ENCODE measurements around the gene ASB1. TPM values are rescaled to one million over a fixed set of nuclear protein-coding genes. Genes with fewer than 3 reads are reported as not detected.

The ASB1 gene, protein sequence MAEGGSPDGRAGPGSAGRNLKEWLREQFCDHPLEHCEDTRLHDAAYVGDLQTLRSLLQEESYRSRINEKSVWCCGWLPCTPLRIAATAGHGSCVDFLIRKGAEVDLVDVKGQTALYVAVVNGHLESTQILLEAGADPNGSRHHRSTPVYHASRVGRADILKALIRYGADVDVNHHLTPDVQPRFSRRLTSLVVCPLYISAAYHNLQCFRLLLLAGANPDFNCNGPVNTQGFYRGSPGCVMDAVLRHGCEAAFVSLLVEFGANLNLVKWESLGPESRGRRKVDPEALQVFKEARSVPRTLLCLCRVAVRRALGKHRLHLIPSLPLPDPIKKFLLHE
- 10 to 100 TPM; 31.7 to 33.4 TPM for total RNA-seq

- H3K27me3 Mint-ChIP-seq, result no peaks in the 10 kb centered on the region
- peaks cover 35% of the 10 kb centered on the region for H3K4me1 Mint-ChIP-seq
- H3K9me3 Mint-ChIP-seq (ENCODE audit: low read depth), result peaks cover 8% of the 10 kb centered on the region
- H3K36me3 Mint-ChIP-seq (ENCODE audit: low read depth), result peaks cover 26% of the 10 kb centered on the region
- CTCF ChIA-PET, result interaction anchor here (1.4 kb wide), 1 partner anchor 87 kb away, joined by 5 read pairs; no protein-coding TSS in a partner anchor
- peak within 1 kb of the TSS; percentile 91 for H3K4me3 Mint-ChIP-seq
- peak; percentile 84 for DNase-seq
- peak within 1 kb of the TSS; percentile 96 for H3K27ac Mint-ChIP-seq
- POLR2A ChIA-PET, result interaction anchor here (0.8 kb wide), 1 partner anchor 13 kb away, joined by 3 read pairs; no protein-coding TSS in a partner anchor
- ATAC-seq, result peak; percentile 81
- intact Hi-C loops (cut with DNase I, micrococcal nuclease), result loop anchor here (1.0 to 5.0 kb wide), 11 partner anchors 12 to 1600 kb away; partner anchors contain the start of genes PER2 (in 2 of the 2), TRAF3IP1 (in 2 of the 2), ILKAP (in 1 of the 2) and NDUFA10 (in 1 of the 2)
Measured at GRCh38 chr2:238426568-238427434, at the start of gene ASB1. ASB1 (plus strand) TSS chr2:238426927; CDS start chr2:238427071, 144 bp downstream.

DNA sequence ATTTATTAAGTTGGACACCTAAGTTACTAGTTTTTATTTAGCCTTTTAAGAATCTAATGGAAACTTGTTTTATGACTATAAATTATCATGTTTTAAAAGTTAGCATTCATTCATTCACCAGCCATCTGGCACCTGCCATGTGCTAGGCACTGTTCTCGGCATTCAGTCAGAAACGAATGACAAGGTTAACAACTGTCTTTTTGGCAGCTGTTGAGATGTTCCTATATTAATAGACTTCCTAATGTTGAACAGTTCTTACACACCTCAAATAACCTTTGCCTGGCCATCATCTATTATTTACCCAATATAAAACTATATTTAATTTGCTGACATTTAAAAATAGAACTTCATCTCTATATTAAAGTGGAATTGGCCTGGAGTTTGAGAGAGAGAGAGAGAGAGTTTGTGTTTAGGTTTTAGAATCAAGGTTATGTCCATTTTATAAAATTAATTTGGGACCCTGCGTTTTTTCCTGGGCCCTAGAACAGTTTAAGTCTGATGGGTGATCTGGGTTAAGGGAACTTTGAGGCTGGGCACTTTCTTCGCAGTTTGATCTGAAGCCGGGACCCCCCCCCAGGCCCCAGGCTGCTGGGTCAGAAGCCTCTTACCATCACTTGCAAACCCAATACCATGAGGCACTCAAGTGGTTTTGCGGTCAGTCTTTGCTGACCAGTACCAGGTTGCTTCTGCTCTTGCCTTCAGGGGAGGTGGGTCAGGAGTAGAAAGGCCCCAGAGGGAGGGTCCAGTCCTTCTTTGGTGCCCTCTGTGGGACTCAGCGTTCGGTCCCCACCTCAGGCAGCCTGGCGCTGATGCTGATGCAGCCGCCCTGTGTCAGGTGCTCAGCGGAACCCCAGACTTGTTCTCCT is 48.3 kb upstream of the ASB1 start:
- H3K9me3 Mint-ChIP-seq (ENCODE audit: low read depth), result no peaks in the 10 kb centered on the region
- POLR2A ChIA-PET, result no interaction called here
- DNase-seq (no peak), ATAC-seq (no peak)
- peaks cover 6% of the 10 kb centered on the region for H3K36me3 Mint-ChIP-seq (ENCODE audit: low read depth)
- H3K4me1 Mint-ChIP-seq, result peaks cover 28% of the 10 kb centered on the region
- intact Hi-C loops (cut with DNase I, micrococcal nuclease), result loop anchor here in 1 of 2 experiments (10.0 kb wide), 1 partner anchor 236 kb away; no protein-coding TSS in a partner anchor
- H3K27ac Mint-ChIP-seq, result no peak overlapping the region
- no peak overlapping the region for H3K4me3 Mint-ChIP-seq
- CTCF ChIA-PET, result interaction anchor here (0.7 kb wide), 1 partner anchor 8 kb away, joined by 3 read pairs; no protein-coding TSS in a partner anchor
- H3K27me3 Mint-ChIP-seq, result no peaks in the 10 kb centered on the region

DNA sequence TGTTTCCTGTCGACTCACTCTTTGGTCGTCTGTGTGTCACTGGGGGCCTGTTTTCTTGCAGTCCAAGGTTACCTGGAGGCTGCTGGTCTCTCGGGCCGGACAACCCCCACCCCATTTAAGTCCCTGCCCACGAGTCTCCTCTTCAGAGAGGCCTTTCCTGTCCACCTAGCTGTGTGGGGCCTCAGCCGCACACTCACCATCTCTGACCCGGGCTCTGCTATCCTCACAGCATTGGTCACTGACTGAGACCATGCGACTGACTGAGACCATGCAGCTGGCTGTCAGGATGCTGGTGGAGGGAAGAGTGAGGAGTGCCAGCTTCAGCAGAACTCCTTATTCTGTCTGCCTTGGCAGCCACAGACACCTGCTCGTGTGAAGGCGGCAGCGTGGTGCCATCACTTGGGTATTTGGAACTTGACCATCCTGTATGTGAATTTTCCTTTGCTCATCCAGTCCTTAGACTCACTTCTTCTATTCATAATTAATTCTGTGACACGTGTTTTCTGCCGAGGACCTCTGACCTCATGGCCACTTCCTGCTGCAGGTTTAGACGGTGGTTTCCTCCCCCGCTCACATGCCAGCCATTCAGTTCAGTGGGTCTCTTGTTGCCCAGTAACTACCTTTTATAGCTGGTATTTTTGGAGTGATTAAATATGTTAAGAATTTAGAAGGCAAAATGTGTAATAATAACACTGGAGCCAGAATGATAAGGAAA is 47.5 kb upstream of the ASB1 start:
- peak; percentile 70 for ATAC-seq
- CTCF ChIA-PET, result interaction anchor here (0.6 to 1.7 kb wide), 2 partner anchors 9 to 1944 kb away, joined by 3 to 7 read pairs; no protein-coding TSS in a partner anchor
- DNase-seq, result peak; percentile 56
- Mint-ChIP-seq H3K27ac (peak overlapping the region; percentile 45), H3K9me3 (ENCODE audit: low read depth) (no peaks in the 10 kb centered on the region), H3K4me3 (no peak overlapping the region), H3K4me1 (peaks cover 28% of the 10 kb centered on the region), H3K27me3 (no peaks in the 10 kb centered on the region), H3K36me3 (ENCODE audit: low read depth) (peaks cover 6% of the 10 kb centered on the region)
- POLR2A ChIA-PET, result no interaction called here
- intact Hi-C loops (cut with DNase I, micrococcal nuclease), result loop anchor here in 1 of 2 experiments (10.0 kb wide), 1 partner anchor 236 kb away; no protein-coding TSS in a partner anchor

DNA sequence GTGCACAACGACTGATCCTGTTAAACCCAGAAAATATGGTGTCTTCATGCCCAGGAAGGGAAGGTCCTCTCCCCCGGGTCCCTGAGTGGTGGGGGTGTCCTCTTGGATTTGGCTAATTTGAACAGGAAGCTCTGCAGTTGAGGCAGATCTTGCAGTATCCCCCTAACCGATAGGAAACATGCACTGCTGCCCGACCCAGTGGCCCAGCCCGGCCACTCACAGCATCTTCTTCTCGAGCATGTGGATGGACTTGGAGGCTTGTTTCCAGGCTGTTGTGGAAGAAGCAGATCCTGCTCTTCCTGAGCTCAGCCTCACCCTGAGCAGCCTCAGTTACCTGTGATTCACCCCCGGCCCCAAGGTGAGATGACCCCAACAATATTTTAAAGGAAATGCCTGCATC is 46.4 kb upstream of the ASB1 start:
- intact Hi-C loops (cut with DNase I, micrococcal nuclease), result no loop called here
- POLR2A ChIA-PET, result no interaction called here
- Mint-ChIP-seq H3K4me3 (no peak overlapping the region), H3K4me1 (peaks cover 28% of the 10 kb centered on the region), H3K9me3 (ENCODE audit: low read depth) (no peaks in the 10 kb centered on the region), H3K27ac (no peak overlapping the region), H3K27me3 (no peaks in the 10 kb centered on the region), H3K36me3 (ENCODE audit: low read depth) (peaks cover 6% of the 10 kb centered on the region)
- DNase-seq (no peak), ATAC-seq (no peak)
- CTCF ChIA-PET, result interaction anchor here (1.7 kb wide), 1 partner anchor 10 kb away, joined by 7 read pairs; no protein-coding TSS in a partner anchor

- Mint-ChIP-seq H3K27me3 (no peaks in the 10 kb centered on the region), H3K36me3 (ENCODE audit: low read depth) (peaks cover 6% of the 10 kb centered on the region), H3K4me1 (peaks cover 28% of the 10 kb centered on the region), H3K9me3 (ENCODE audit: low read depth) (no peaks in the 10 kb centered on the region), H3K4me3 (no peak overlapping the region), H3K27ac (no peak overlapping the region)
- ChIA-PET POLR2A (no interaction called here), CTCF (interaction anchor here (1.7 kb wide), 1 partner anchor 10 kb away, joined by 7 read pairs; no protein-coding TSS in a partner anchor)
- ATAC-seq, result no peak
- DNase-seq, result no peak
- intact Hi-C loops (cut with DNase I, micrococcal nuclease), result no loop called here
Measured at GRCh38 chr2:238380785-238381184, 45.9 kb upstream of the ASB1 start.

DNA sequence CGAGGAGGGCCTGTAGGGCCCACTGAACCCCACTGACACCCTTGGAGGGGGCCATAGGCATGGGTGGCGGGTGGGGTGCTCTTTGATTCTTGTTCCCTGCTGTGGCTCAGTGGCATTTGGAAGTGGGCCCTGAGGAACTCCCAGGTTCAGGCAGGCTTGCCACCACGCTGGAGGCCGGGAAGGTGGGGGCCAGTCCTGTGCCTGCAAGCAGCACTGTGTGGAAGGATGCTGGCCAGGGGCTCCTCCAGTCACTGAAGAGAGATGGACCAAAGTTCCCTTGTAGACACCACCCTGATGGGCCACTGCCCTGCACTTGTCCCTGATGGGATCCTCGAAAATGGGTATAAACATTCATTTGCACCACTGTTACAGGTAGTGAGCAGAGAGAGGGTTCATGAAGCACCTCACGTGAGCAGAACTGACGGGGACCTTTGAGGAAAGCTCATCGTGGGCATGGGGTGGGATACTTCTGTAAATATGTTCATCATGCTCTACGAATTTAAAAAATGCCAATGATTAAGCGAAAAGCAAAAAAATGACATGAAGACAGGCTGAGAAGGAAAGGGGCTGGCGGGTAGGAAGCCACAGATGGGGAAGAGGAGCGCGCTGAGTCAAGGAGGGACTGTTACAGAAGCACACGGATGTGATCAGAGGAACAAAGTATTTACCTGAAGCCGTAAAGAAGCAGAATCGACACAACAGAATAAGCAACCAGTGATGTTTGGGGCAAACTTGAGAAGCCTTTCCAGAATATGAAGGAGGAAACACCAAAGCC is 45.2 kb upstream of the ASB1 start:
- DNase-seq (no peak), ATAC-seq (no peak)
- H3K9me3 Mint-ChIP-seq (ENCODE audit: low read depth), result no peaks in the 10 kb centered on the region
- intact Hi-C loops (cut with DNase I, micrococcal nuclease), result no loop called here
- ChIA-PET CTCF (interaction anchor here (1.1 kb wide), 1 partner anchor 10 kb away, joined by 4 read pairs; no protein-coding TSS in a partner anchor), POLR2A (no interaction called here)
- H3K4me1 Mint-ChIP-seq, result peaks cover 28% of the 10 kb centered on the region
- no peak overlapping the region for H3K4me3 Mint-ChIP-seq
- H3K27ac Mint-ChIP-seq, result peak overlapping the region; percentile 52
- H3K36me3 Mint-ChIP-seq (ENCODE audit: low read depth), result peaks cover 6% of the 10 kb centered on the region
- H3K27me3 Mint-ChIP-seq, result no peaks in the 10 kb centered on the region

- Mint-ChIP-seq H3K36me3 (ENCODE audit: low read depth) (peaks cover 6% of the 10 kb centered on the region), H3K9me3 (ENCODE audit: low read depth) (no peaks in the 10 kb centered on the region), H3K4me1 (peaks cover 23% of the 10 kb centered on the region), H3K4me3 (no peak overlapping the region), H3K27me3 (no peaks in the 10 kb centered on the region), H3K27ac (no peak overlapping the region)
- ATAC-seq (no peak), DNase-seq (no peak)
- ChIA-PET CTCF (interaction anchor here (1.1 kb wide), 1 partner anchor 11 kb away, joined by 4 read pairs; no protein-coding TSS in a partner anchor), POLR2A (no interaction called here)
- intact Hi-C loops (cut with DNase I, micrococcal nuclease), result no loop called here
Measured at GRCh38 chr2:238382381-238382781, 44.3 kb upstream of the ASB1 start.

DNA sequence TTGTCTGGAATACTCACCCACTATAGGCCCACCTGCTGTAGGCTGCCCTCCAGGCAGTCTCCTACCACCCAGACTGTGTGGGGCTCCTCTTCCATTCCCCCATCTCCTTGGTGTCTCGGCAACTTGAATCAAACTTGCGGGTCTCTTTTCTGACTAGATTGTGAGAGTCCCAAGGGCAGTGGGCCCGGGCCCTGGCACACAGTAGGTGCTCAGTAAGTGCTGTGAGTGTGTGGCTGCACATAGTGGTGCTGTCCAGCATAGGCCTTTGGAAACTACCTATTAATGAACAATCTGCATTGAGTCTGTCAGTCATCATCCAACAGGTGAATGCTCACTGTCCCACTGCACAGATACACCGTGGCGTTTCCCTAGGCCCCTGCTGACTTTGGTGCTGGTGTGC is 43.6 kb upstream of the ASB1 start:
- Mint-ChIP-seq H3K27ac (no peak overlapping the region), H3K4me3 (no peak overlapping the region), H3K27me3 (no peaks in the 10 kb centered on the region), H3K9me3 (ENCODE audit: low read depth) (no peaks in the 10 kb centered on the region), H3K4me1 (peaks cover 20% of the 10 kb centered on the region), H3K36me3 (ENCODE audit: low read depth) (peaks cover 6% of the 10 kb centered on the region)
- ATAC-seq (no peak), DNase-seq (no peak)
- intact Hi-C loops (cut with DNase I, micrococcal nuclease), result no loop called here
- POLR2A ChIA-PET, result no interaction called here
- CTCF ChIA-PET, result interaction anchor here (1.5 kb wide), 1 partner anchor 12 kb away, joined by 4 read pairs; no protein-coding TSS in a partner anchor

DNA sequence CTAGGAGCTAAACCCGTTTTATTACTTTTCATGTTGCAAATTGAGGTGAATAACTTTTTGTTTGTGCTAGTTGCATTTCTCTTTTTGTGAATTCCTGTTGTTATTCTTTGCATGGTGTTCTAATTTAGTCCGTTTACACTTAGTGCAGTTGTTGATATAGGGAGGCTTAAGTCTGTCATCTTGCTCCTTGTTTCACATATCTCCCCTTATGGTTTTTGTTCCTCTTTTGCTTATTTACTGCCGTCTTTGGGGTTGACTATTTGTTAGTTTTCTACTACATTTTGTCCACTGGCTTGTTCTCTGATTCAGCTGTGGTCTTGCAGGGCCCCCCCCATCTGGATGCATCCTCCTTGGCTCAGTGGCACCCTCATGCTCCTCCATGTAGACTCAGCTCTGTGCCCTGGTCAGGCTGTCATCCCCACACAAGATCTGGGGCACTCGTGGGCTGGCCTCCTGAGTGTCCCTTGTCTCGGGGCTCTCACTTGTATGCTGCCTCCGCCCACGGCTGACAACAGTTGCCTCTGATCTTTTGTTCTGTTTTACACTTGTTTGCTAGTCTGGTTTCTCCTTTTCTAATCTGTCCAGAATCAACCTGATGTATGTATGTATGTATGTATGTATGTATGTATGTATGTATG is 42.9 kb upstream of the ASB1 start:
- DNase-seq (no peak), ATAC-seq (no peak)
- Mint-ChIP-seq H3K4me3 (no peak overlapping the region), H3K36me3 (ENCODE audit: low read depth) (peaks cover 6% of the 10 kb centered on the region), H3K9me3 (ENCODE audit: low read depth) (no peaks in the 10 kb centered on the region), H3K4me1 (peaks cover 20% of the 10 kb centered on the region), H3K27ac (no peak overlapping the region), H3K27me3 (no peaks in the 10 kb centered on the region)
- CTCF ChIA-PET, result interaction anchor here (0.5 to 1.5 kb wide), 3 partner anchors 13 to 614 kb away, joined by 3 to 4 read pairs (median 3); no protein-coding TSS in a partner anchor
- POLR2A ChIA-PET, result no interaction called here
- intact Hi-C loops (cut with DNase I, micrococcal nuclease), result no loop called here

Data from activated CD4-positive, alpha-beta T cell treated with anti-CD3 and anti-CD28 coated beads for 36 hours (primary cell).